HG03442 (cell line): ENCODE measurements around the gene PIN4.
"Not testable (repeated sequence)": the region's sequence is repeated elsewhere in the genome, so short reads cannot be mapped to it uniquely, and the experiment has no call there.

Experiments
- ATAC-seq: cut with Tn5 transposase; IDR thresholded peaks from one replicate; pipeline ENCODE4 v1.9.1; 2021; ENCODE audit warnings: mild to moderate bottlenecking, moderate library complexity; ENCODE audit not compliant: unreplicated experiment

PIN4 gene

GRCh38 chrX:72181178-72182125, at the start of gene PIN4:
Gene PIN4, plus strand, starts transcription at chrX:72181757. Its CDS starts 29 bp downstream, at chrX:72181786.
- ATAC-seq: peak; percentile 95

GRCh38 chrX:72132456-72132855, 49.1 kb upstream of the PIN4 start:
- ATAC-seq: no peak

GRCh38 chrX:72133851-72134546, 47.6 kb upstream of the PIN4 start:
- ATAC-seq: no peak

- ATAC-seq: no peak
Observed at GRCh38 chrX:72137846-72138495, 43.6 kb upstream of the PIN4 start.

DNA sequence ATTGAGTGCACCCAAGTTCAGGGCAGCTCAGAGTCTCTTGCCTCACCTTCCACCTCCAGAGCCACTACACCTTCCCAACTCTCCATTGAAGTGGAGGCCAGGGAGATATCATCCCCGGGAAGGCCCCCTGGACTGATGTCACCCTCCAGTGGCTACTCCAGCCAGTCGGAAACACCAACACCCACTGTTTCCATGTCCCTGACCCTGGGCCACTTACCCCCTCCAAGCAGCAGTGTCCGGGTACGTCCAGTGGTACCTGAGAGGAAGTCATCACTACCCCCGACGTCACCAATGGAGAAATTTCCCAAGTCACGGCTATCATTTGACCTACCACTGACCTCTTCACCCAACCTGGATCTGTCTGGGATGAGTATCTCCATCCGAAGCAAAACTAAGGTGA, 42.0 kb upstream of the PIN4 start:
- ATAC-seq: no peak

DNA sequence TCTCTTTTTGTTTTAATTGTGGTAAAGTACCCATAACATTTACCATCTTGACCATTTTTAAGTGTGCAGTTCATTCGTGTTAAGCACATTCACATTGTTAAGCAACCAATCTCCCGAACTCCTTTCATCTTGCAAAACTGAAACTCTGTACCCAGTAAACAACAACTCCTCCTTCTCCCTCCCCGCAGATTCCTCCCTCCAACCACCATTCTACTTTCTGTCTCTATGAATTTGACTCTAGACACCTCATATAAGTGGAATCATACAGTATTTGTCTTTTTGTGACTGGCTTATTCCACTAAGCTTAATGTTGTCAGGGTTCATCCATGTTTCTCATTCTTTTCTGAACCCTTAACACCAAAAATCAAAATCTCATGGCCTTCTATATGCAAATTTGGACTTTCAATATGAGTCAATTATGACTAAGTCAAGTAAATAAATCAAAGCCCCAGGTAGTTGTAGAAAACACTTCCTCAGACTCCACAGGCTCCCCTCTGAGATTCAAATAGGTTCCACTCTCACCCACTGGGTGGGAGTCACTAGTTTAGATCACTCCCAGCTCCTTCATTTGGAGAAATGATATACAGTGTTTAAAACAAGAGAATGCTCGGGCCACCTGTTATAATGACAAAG, 40.1 kb upstream of the PIN4 start:
- peak; percentile 61 for ATAC-seq

- no peak for ATAC-seq
Observed at GRCh38 chrX:72142094-72142793, 39.3 kb upstream of the PIN4 start.

GRCh38 chrX:72142794-72143608, 38.6 kb upstream of the PIN4 start:
- no peak for ATAC-seq

- ATAC-seq: no peak
Observed at GRCh38 chrX:72143609-72143907, 38.0 kb upstream of the PIN4 start.

DNA sequence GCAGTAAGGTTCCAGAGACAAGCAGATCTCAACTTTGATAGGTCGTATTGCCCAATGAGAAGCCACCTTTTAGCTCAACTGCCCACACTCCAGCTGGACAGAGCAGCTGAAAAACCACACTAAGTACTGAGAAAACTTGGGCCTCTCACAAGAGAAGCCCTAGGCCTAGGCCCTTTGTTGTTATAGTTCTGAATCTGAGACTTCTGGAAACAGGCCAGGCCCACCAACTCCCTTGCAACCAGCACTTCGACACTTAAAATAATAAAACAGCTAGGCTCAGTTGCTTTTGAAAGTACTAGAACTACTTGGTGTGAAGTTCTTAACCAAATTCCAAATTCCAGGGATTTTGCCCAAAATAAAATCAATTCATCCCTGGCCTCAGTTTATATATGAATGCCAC, 36.4 kb upstream of the PIN4 start:
- no peak for ATAC-seq

GRCh38 chrX:72146527-72146926, 35.0 kb upstream of the PIN4 start:
- ATAC-seq: no peak

DNA sequence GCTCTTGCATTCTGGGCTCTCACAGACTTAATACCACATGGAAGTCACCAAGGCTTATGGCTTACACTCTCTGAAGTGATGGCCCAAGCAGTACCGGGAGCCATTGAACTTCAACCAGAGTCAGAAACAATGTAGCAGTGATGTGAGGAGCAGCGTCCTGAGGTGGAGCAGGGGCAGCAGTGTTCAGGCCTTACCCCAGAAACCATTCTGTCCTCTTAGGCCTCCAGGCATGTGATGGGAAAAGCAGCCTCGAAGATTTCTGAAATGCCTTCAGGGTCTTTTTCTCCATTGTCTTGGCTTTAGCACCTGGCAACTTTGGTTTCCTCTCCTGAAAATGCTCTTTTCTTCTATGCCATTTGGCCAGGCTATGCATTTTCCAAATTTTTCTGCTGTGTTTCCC, 22.8 kb upstream of the PIN4 start:
- ATAC-seq: no peak

DNA sequence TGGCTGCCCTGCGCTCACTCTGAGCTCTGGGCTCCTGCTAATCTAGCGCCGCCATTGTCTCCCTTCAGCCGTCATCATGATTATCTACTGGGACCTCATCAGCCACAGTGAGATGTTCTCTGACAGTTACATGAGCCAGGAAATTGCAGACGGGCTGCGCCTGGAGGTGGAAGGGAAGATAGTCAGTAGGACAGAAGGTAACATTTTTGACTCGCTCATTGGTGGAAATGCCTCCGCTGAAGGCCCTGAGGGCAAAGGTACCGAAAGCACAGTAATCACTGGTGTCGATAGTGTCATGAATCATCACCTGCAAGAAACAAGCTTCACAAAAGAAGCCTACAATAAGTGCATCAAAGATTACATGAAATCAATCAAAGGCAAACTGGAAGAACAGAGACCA, 21.8 kb upstream of the PIN4 start:
- no peak for ATAC-seq

DNA sequence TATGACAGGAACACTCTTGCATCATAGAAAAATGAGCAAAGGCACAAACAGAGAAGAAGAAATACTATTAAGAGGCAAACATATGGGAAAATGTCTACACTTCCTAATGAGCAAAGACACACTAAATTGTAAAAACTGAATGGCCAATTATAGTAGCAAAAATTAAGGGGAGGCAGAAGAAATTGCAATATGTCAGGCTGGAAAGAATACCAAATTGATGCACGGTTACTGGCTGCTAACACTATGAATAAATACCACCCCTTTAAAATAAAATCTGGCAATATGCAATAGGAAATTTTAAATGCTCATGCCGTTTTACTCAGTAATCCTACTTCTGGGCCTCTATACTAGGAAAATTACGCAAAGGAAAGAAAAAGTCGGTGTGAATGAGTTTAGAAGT, 16.0 kb upstream of the PIN4 start:
- no peak for ATAC-seq

DNA sequence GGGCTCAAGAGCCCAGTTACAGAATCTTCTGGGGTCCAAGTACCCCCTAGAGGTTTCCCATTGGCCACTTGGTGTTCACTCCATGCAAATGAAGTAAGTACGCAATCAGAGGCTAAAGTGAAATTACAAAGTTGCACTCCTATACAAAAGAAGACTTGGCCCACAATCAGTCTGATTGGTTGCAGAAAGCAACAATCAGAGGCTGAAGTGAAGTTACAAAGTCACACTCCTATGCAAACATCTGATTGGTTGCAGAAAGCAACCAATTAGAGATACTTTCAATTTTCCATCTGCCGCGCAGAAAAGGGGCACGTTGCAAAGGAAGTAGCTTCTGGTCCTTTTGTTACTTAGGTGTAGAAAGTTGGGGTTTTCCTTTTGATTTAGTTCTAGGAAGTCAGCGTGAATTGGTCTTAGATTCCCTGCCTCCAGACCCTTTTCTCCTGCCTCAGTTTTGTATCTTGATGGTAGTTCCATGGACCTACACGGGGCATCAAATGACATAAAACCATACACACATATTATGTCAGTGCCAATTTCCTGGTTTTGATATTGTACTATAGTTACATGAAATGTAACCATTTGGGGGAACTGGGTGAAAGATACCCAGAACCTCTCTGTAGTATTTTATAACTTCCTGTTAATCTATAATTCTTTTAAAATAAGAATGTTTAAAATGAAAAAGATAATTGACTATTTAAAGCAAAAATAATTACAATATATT, 12.4 kb upstream of the PIN4 start:
- no peak for ATAC-seq

GRCh38 chrX:72176289-72176688, 5.3 kb upstream of the PIN4 start:
- ATAC-seq: not testable (repeated sequence)

GRCh38 chrX:72176981-72177380, 4.6 kb upstream of the PIN4 start:
- no peak for ATAC-seq

GRCh38 chrX:72180539-72180938, 1.0 kb upstream of the PIN4 start:
- ATAC-seq: no peak

DNA sequence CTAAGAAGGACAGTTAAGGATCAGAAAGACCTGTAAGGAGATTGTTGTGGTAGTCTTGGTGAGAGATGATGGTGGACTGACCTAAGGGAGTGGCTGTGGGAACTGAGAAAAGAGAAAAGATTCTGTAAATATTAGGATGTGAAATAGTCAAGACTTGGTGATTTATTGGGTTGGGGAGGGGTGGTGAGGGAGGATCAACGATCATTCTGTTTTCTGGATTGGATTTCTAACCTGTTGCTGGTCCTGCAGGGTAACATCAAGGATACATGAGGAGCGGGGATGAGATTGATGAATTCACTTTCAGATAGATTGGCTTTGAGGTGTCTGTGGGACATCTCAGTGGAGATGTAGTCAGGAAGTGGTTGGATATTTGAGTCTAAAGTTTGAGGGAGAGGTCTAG, 1.4 kb downstream of the PIN4 start:
- no peak for ATAC-seq
